Hepatocyte (in vitro differentiated cells): ENCODE measurements around the gene C11orf71. TPM values are rescaled to one million over a fixed set of nuclear protein-coding genes. Genes with fewer than 3 reads are reported as not detected.

Source experiments
- DNase-seq: peaks from one replicate; pipeline ENCODE4 v3.0.0-alpha.2; 2016; ENCODE audit warnings: low spot score
- H2AFZ ChIP-seq: fragments of 200-600 bp; sonication (generic); 2 replicates; pipeline ENCODE4 v1.6.0; 2016; ENCODE audit warnings: antibody characterized with exemption, mild to moderate bottlenecking
- H3K27ac ChIP-seq: fragments of 200-600 bp; sonication (generic); 2 replicates; pipeline ENCODE4 v1.5.1; 2016; ENCODE audit warnings: mild to moderate bottlenecking
- H3K27me3 ChIP-seq: fragments of 200-600 bp; sonication (generic); 2 replicates; pipeline ENCODE4 v1.6.1; 2016
- H3K36me3 ChIP-seq: fragments of 200-600 bp; sonication (generic); replicated peaks from 2 replicates; pipeline ENCODE4 v1.5.1; 2016; ENCODE audit warnings: low read depth; ENCODE audit not compliant: insufficient read depth
- H3K4me1 ChIP-seq: fragments of 200-600 bp; sonication (generic); 2 replicates; pipeline ENCODE4 v1.5.1; 2016; ENCODE audit warnings: mild to moderate bottlenecking, moderate library complexity; ENCODE audit not compliant: insufficient read depth
- H3K4me2 ChIP-seq: fragments of 200-600 bp; sonication (generic); 2 replicates; pipeline ENCODE4 v1.6.0; 2016
- H3K4me3 ChIP-seq: fragments of 200-600 bp; sonication (generic); 2 replicates; pipeline ENCODE4 v1.5.1; 2016; ENCODE audit warnings: mild to moderate bottlenecking
- H3K79me2 ChIP-seq: fragments of 200-600 bp; sonication (generic); 2 replicates; pipeline ENCODE4 v1.6.0; 2017; ENCODE audit warnings: mild to moderate bottlenecking
- H3K9me2 ChIP-seq: fragments of 200-600 bp; sonication (generic); replicated peaks from 2 replicates; pipeline ENCODE4 v1.6.0; 2017; ENCODE audit warnings: mild to moderate bottlenecking; ENCODE audit not compliant: insufficient read depth
- H3K9me3 ChIP-seq: fragments of 200-600 bp; sonication (generic); 2 replicates; pipeline ENCODE4 v1.5.1; 2016; ENCODE audit warnings: low read depth, mild to moderate bottlenecking
- H4K20me1 ChIP-seq: fragments of 200-600 bp; sonication (generic); 2 replicates; pipeline ENCODE4 v1.6.0; 2016; ENCODE audit warnings: mild to moderate bottlenecking; ENCODE audit not compliant: insufficient read depth, poor library complexity, severe bottlenecking
- CTCF ChIP-seq: fragments of 200-600 bp; sonication (generic); IDR thresholded peaks from 2 replicates; pipeline ENCODE4 v1.5.1; 2016; ENCODE audit warnings: antibody characterized with exemption, mild to moderate bottlenecking; ENCODE audit not compliant: poor library complexity
- EZH2 ChIP-seq: fragments of 200-600 bp; sonication (generic); IDR thresholded peaks from 2 replicates; pipeline ENCODE4 v1.6.1; 2016; ENCODE audit warnings: antibody characterized with exemption, mild to moderate bottlenecking, borderline replicate concordance
- EZH2phosphoT487 ChIP-seq: fragments of 200-600 bp; sonication (generic); IDR thresholded peaks from one replicate; pipeline ENCODE4 v1.6.1; 2018; ENCODE audit warnings: antibody characterized with exemption, mild to moderate bottlenecking, low read depth, moderate library complexity; ENCODE audit not compliant: unreplicated experiment, severe bottlenecking
- WGBS: methylation state at CpG from one replicate; pipeline ENCODE4 v1.1.6; 2016; ENCODE audit warnings: low lambda C conversion rate; ENCODE audit errors: missing lambda C conversion rate; 5-methylcytosine and 5-hydroxymethylcytosine counted together
- polyA plus RNA-seq: library from polyadenylated mRNA; unstranded; fragments of >200 nt; fragmentation: Nextera tagmentation; extraction: Ambion mirVana; gene quantifications from 2 replicates; pipeline ENCODE4 v1.2.1, GENCODE V29; 2016
- total RNA-seq: library from RNA; depleted of rRNA; stranded (reverse); fragments of >200 nt; gene quantifications from 2 replicates; pipeline ENCODE4 v1.2.3, GENCODE V29; 2014

C11orf71 gene
- total and polyA plus RNA-seq, 2 experiments from 2014 or later, result 6.4 to 8.1 TPM

DNA sequence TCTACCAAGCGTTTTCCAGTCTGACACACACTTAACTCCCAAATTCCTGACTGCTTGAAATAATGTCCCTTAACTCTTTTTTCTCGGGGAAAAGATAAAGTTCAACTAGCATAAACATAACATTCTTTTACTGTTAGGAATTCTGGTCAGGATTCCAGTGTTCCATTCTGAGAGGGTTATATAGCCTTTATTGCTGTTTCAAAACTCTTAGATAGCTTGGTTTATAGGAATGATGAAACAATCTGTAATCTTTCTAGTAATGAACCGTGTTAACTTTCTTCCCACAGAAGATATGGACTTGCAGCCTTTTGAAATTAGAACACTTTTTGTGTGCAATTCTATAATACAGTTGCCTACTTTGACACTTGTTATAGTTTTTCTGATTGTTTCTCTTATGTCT, 47.6 kb upstream of the C11orf71 start:
- H3K27ac ChIP-seq, result peak overlapping the region; percentile 4
- H3K4me2 ChIP-seq, result peak overlapping the region; percentile 22
- H3K79me2 ChIP-seq, result peaks cover 51% of the 10 kb centered on the region
- H3K27me3 ChIP-seq, result no peaks in the 10 kb centered on the region
- no peaks in the 10 kb centered on the region for H3K9me3 ChIP-seq
- H3K4me3 ChIP-seq, result no peak overlapping the region
- WGBS, result 48% methylated on average over 3 of the region's 3 CpGs
- H2AFZ ChIP-seq, result no peak overlapping the region
- TF ChIP-seq EZH2 (no peak), CTCF (no peak), EZH2phosphoT487 (no peak)
- H4K20me1 ChIP-seq, result no peaks in the 10 kb centered on the region
- no peaks in the 10 kb centered on the region for H3K9me2 ChIP-seq
- H3K4me1 ChIP-seq, result peaks cover 18% of the 10 kb centered on the region
- no peak for DNase-seq
- no peaks in the 10 kb centered on the region for H3K36me3 ChIP-seq

GRCh38 chr11:114447444-114447843, 47.1 kb upstream of the C11orf71 start:
- no peaks in the 10 kb centered on the region for H3K9me2 ChIP-seq
- H3K4me2 ChIP-seq, result peak overlapping the region; percentile 22
- no peak overlapping the region for H3K4me3 ChIP-seq
- H3K9me3 ChIP-seq, result no peaks in the 10 kb centered on the region
- H4K20me1 ChIP-seq, result no peaks in the 10 kb centered on the region
- no peaks in the 10 kb centered on the region for H3K27me3 ChIP-seq
- peaks cover 20% of the 10 kb centered on the region for H3K4me1 ChIP-seq
- H3K27ac ChIP-seq, result peak overlapping the region; percentile 4
- TF ChIP-seq EZH2 (no peak), CTCF (no peak), EZH2phosphoT487 (no peak)
- WGBS, result 83% methylated on average over 2 of the region's 2 CpGs
- no peak overlapping the region for H2AFZ ChIP-seq
- no peak for DNase-seq
- H3K36me3 ChIP-seq, result no peaks in the 10 kb centered on the region
- H3K79me2 ChIP-seq, result peaks cover 55% of the 10 kb centered on the region

GRCh38 chr11:114442536-114442935, 42.2 kb upstream of the C11orf71 start:
- Histone ChIP-seq H4K20me1 (no peaks in the 10 kb centered on the region), H3K27ac (no peak overlapping the region), H3K36me3 (no peaks in the 10 kb centered on the region), H3K79me2 (peaks cover 62% of the 10 kb centered on the region), H3K27me3 (no peaks in the 10 kb centered on the region), H3K9me2 (no peaks in the 10 kb centered on the region), H3K4me1 (peaks cover 25% of the 10 kb centered on the region), H2AFZ (no peak overlapping the region), H3K9me3 (no peaks in the 10 kb centered on the region), H3K4me2 (peak overlapping the region; percentile 78), H3K4me3 (no peak overlapping the region)
- TF ChIP-seq CTCF, result no peak
- TF ChIP-seq EZH2phosphoT487, result no peak
- no peak for TF ChIP-seq EZH2
- 81% methylated on average over 1 of the region's 1 CpG for WGBS
- no peak for DNase-seq

- Histone ChIP-seq H4K20me1 (no peaks in the 10 kb centered on the region), H3K27ac (no peak overlapping the region), H3K9me3 (no peaks in the 10 kb centered on the region), H2AFZ (no peak overlapping the region), H3K9me2 (no peaks in the 10 kb centered on the region), H3K4me2 (peak overlapping the region; percentile 78), H3K27me3 (no peaks in the 10 kb centered on the region), H3K36me3 (no peaks in the 10 kb centered on the region), H3K79me2 (peaks cover 62% of the 10 kb centered on the region), H3K4me1 (peaks cover 20% of the 10 kb centered on the region), H3K4me3 (no peak overlapping the region)
- TF ChIP-seq EZH2phosphoT487 (no peak), EZH2 (no peak), CTCF (no peak)
- WGBS, result 58% methylated on average over 2 of the region's 2 CpGs
- DNase-seq, result no peak
Measured at GRCh38 chr11:114441921-114442320, 41.6 kb upstream of the C11orf71 start.
